H1 (cell line): Measurements from ENCODE around the gene ENO2. TPM values are rescaled to one million over a fixed set of nuclear protein-coding genes. Genes with fewer than 3 reads are reported as not detected.

Experiments used
- CTCF ChIA-PET: fragments of 300-600 bp; sonication (Branson Sonifier 250); formaldehyde crosslinking; loops from one replicate; lab custom pipeline; 2021; ENCODE audit not compliant: partially characterized antibody; lab: Charles Lee
- POLR2A ChIA-PET: fragments of 300-600 bp; sonication (Branson Sonifier 250); formaldehyde crosslinking; loops from one replicate; lab custom pipeline; 2021; ENCODE audit warnings: inconsistent platforms; ENCODE audit not compliant: partially characterized antibody; lab: Charles Lee
- DNase-seq, 2 experiments: peaks; one replicate each; pipeline versions ENCODE4 v3.0.0 to v3.0.0-alpha.2; 2010 to 2022; ENCODE audit warnings: low spot score in 2 of 2, low read depth in 1 of 2, mixed read lengths in 1 of 2
- FAIRE-seq: peaks from 2 replicates; lab custom pipeline; 2011; peaks lifted over from hg19 to GRCh38; lab: Jason Lieb, UNC
- H2AFZ ChIP-seq: 2 replicates; pipeline ENCODE4 v1.8.1; 2012; ENCODE audit warnings: low read length, inconsistent platforms
- H2AK5ac ChIP-seq: 2 replicates; pipeline ENCODE4 v1.6.1; 2013; ENCODE audit warnings: low read depth, low read length
- H2BK120ac ChIP-seq: replicated peaks from 2 replicates; pipeline ENCODE3; 2013; ENCODE audit warnings: low read depth, low read length, inconsistent platforms
- H2BK12ac ChIP-seq: 2 replicates; pipeline ENCODE4 v1.6.1; 2013; ENCODE audit warnings: low read depth, low read length
- H2BK15ac ChIP-seq: 2 replicates; pipeline ENCODE4 v1.6.1; 2013; ENCODE audit warnings: low read length
- H2BK20ac ChIP-seq: 2 replicates; pipeline ENCODE4 v1.6.1; 2013; ENCODE audit warnings: low read length
- H2BK5ac ChIP-seq: 2 replicates; pipeline ENCODE4 v1.6.1; 2013; ENCODE audit warnings: low read depth, low read length
- H3K14ac ChIP-seq: 2 replicates; pipeline ENCODE4 v1.6.1; 2013; ENCODE audit warnings: inconsistent platforms; ENCODE audit not compliant: insufficient read length
- H3K18ac ChIP-seq: 2 replicates; pipeline ENCODE4 v1.6.1; 2013; ENCODE audit warnings: low read length; ENCODE audit errors: extremely low read depth
- H3K23ac ChIP-seq: 2 replicates; pipeline ENCODE4 v1.6.1; 2013; ENCODE audit warnings: inconsistent platforms; ENCODE audit not compliant: insufficient read length
- H3K23me2 ChIP-seq: 2 replicates; pipeline ENCODE4 v1.6.1; 2013; ENCODE audit warnings: low read depth, low read length
- H3K27ac ChIP-seq: 2 replicates; pipeline ENCODE4 v1.6.1; 2011; ENCODE audit warnings: low read depth, low read length, inconsistent platforms
- H3K27me3 ChIP-seq, 4 experiments: replicated peaks in 1 of 4; 1 replicate in 1 of 4; 2 replicates in 3 of 4; pipeline versions ENCODE4 v1.6.1 to v1.8.1; 2011 to 2013; ENCODE audit warnings: low read length in 3 of 4, mild to moderate bottlenecking in 3 of 4, inconsistent platforms in 2 of 4, mixed read lengths in 2 of 4, moderate library complexity in 1 of 4; ENCODE audit not compliant: control insufficient read depth in 3 of 4, insufficient read depth in 3 of 4; ENCODE audit errors: extremely low read depth in 1 of 4
- H3K36me3 ChIP-seq, 4 experiments: 2 replicates each; pipeline versions ENCODE4 v1.6.1 to v1.8.1; 2011 to 2013; ENCODE audit warnings: mild to moderate bottlenecking in 4 of 4, low read length in 3 of 4, moderate library complexity in 2 of 4, control low read depth in 1 of 4, inconsistent platforms in 1 of 4; ENCODE audit not compliant: insufficient read depth in 4 of 4, control insufficient read depth in 2 of 4
- H3K4ac ChIP-seq: replicated peaks from 2 replicates; pipeline ENCODE3; 2013; ENCODE audit warnings: low read length, low read depth, mixed read lengths, inconsistent platforms; ENCODE audit not compliant: insufficient read length
- H3K4me1 ChIP-seq, 4 experiments: replicated peaks in 1 of 4; 1 replicate in 1 of 4; 2 replicates in 3 of 4; pipeline versions ENCODE4 v1.6.1 to v1.8.1; 2011 to 2013; ENCODE audit warnings: low read length in 3 of 4, inconsistent platforms in 2 of 4, mixed read lengths in 1 of 4; ENCODE audit not compliant: insufficient read depth in 4 of 4, control insufficient read depth in 3 of 4
- H3K4me2 ChIP-seq, 2 experiments: 2 replicates each; pipeline versions ENCODE4 v1.6.1 to v1.8.1; 2011 to 2013; ENCODE audit warnings: low read depth in 2 of 2, low read length in 2 of 2, control low read depth in 1 of 2, inconsistent platforms in 1 of 2, mild to moderate bottlenecking in 1 of 2; ENCODE audit not compliant: insufficient read depth in 1 of 2
- H3K4me3 ChIP-seq, 4 experiments: fragments of 200-600, 300-600 bp in 1 of 4; sonication (generic), shearing (Covaris generic), sonication (Bioruptor Twin) in 1 of 4; 2 replicates each; pipeline versions ENCODE4 v1.5.1 to v1.8.1; 2011 to 2016; ENCODE audit warnings: low read length in 4 of 4, low read depth in 3 of 4, control low read depth in 2 of 4, inconsistent platforms in 2 of 4, mild to moderate bottlenecking in 2 of 4, mixed read lengths in 1 of 4, moderate library complexity in 1 of 4; ENCODE audit not compliant: insufficient read depth in 2 of 4; ENCODE audit errors: extremely low read depth in 1 of 4
- H3K56ac ChIP-seq: replicated peaks from 2 replicates; pipeline ENCODE3; 2013; ENCODE audit warnings: low read depth, mild to moderate bottlenecking, mixed read lengths, low read length, inconsistent platforms; ENCODE audit not compliant: insufficient read length
- H3K79me1 ChIP-seq: 2 replicates; pipeline ENCODE4 v1.6.1; 2013; ENCODE audit warnings: low read depth, low read length, control low read depth
- H3K79me2 ChIP-seq, 2 experiments: 2 replicates each; pipeline versions ENCODE4 v1.6.1 to v1.8.1; 2012 to 2013; ENCODE audit warnings: low read length in 2 of 2, mild to moderate bottlenecking in 2 of 2, inconsistent platforms in 1 of 2; ENCODE audit not compliant: insufficient read depth in 2 of 2, control insufficient read depth in 1 of 2
- H3K9ac ChIP-seq, 4 experiments: replicated peaks in 1 of 4; 1 replicate in 1 of 4; 2 replicates in 3 of 4; pipeline versions ENCODE4 v1.6.1 to v1.8.1; 2011 to 2013; ENCODE audit warnings: low read depth in 3 of 4, low read length in 3 of 4, control low read depth in 2 of 4, mild to moderate bottlenecking in 2 of 4, moderate library complexity in 2 of 4, inconsistent platforms in 1 of 4; ENCODE audit errors: extremely low read depth in 1 of 4
- H3K9me3 ChIP-seq, 2 experiments: 2 replicates each; pipeline versions ENCODE4 v1.6.1 to v1.8.1; 2012 to 2013; ENCODE audit warnings: mild to moderate bottlenecking in 2 of 2, moderate library complexity in 2 of 2, control low read depth in 1 of 2, inconsistent platforms in 1 of 2, low read depth in 1 of 2, low read length in 1 of 2, mixed read lengths in 1 of 2; ENCODE audit not compliant: insufficient read depth in 2 of 2
- H4K20me1 ChIP-seq, 2 experiments: replicated peaks in 1 of 2; 2 replicates each; pipeline versions ENCODE3 to v1.8.1; 2011 to 2013; ENCODE audit warnings: inconsistent platforms in 2 of 2, low read length in 2 of 2, mild to moderate bottlenecking in 1 of 2; ENCODE audit not compliant: insufficient read depth in 2 of 2, control insufficient read depth in 1 of 2
- H4K5ac ChIP-seq: 2 replicates; pipeline ENCODE4 v1.6.1; 2013; ENCODE audit warnings: low read length, low read depth, mixed read lengths, inconsistent platforms; ENCODE audit not compliant: insufficient read length
- H4K8ac ChIP-seq: 2 replicates; pipeline ENCODE4 v1.8.0; 2013; ENCODE audit warnings: mild to moderate bottlenecking, moderate library complexity, low read length, inconsistent platforms; ENCODE audit not compliant: insufficient read depth; ENCODE audit errors: extremely low read depth
- H4K91ac ChIP-seq: replicated peaks from 2 replicates; pipeline ENCODE3; 2013; ENCODE audit warnings: low read length, mixed read lengths, inconsistent platforms; ENCODE audit not compliant: insufficient read length
- BCL11A ChIP-seq, 2 experiments: IDR thresholded peaks; one replicate each; pipeline ENCODE4 v1.6.1; 2011; ENCODE audit warnings: low read depth in 2 of 2, low read length in 2 of 2, mild to moderate bottlenecking in 2 of 2
- CEBPB ChIP-seq: IDR thresholded peaks from 2 replicates; pipeline ENCODE4 v1.6.1; 2012; ENCODE audit warnings: low read depth, low read length
- EGR1 ChIP-seq: IDR thresholded peaks from 2 replicates; pipeline ENCODE4 v1.6.1; 2011; ENCODE audit warnings: low read depth, low read length, borderline replicate concordance
- EP300 ChIP-seq, 2 experiments: IDR thresholded peaks; 1 replicate in 1 of 2; 2 replicates in 1 of 2; pipeline ENCODE4 v1.6.1; 2011 to 2012; ENCODE audit warnings: low read depth in 2 of 2, low read length in 2 of 2, mild to moderate bottlenecking in 2 of 2, borderline replicate concordance in 1 of 2, inconsistent platforms in 1 of 2, moderate library complexity in 1 of 2
- GABPA ChIP-seq: IDR thresholded peaks from 2 replicates; pipeline ENCODE4 v1.6.1; 2011; ENCODE audit warnings: mild to moderate bottlenecking, low read length, moderate library complexity, borderline replicate concordance; ENCODE audit not compliant: insufficient read depth
- JUN ChIP-seq: IDR thresholded peaks from 2 replicates; pipeline ENCODE4 v1.6.1; 2011; ENCODE audit warnings: low read depth, mild to moderate bottlenecking, improper control_type of control experiment, low read length
- KDM4A ChIP-seq: IDR thresholded peaks from one replicate; pipeline ENCODE4 v1.7.1; 2012; ENCODE audit warnings: low read depth, mild to moderate bottlenecking, moderate library complexity, low read length, inconsistent platforms; ENCODE audit not compliant: severe bottlenecking
- KDM5A ChIP-seq: fragments of 200-600 bp; IDR thresholded peaks from 2 replicates; pipeline ENCODE4 v1.7.1; 2012; ENCODE audit warnings: mild to moderate bottlenecking, low read length, inconsistent platforms, mixed read lengths
- SUZ12 ChIP-seq: fragments of 200-600 bp; sonication (generic); IDR thresholded peaks from 2 replicates; pipeline ENCODE4 v1.6.1; 2012; ENCODE audit warnings: mild to moderate bottlenecking, inconsistent platforms, low read length, moderate library complexity, mixed read lengths
- TAF1 ChIP-seq: IDR thresholded peaks from 2 replicates; pipeline ENCODE4 v1.6.1; 2011; ENCODE audit warnings: mild to moderate bottlenecking, low read depth, low read length
- WGBS, 2 experiments: shearing (Covaris generic) in 1 of 2; methylation state at CpG; one replicate each; pipeline versions ENCODE4 v1.1.6 to v1.1.7; 2013 to 2015; ENCODE audit warnings: low lambda C conversion rate in 2 of 2, mixed read lengths in 2 of 2, inconsistent platforms in 1 of 2, low coverage in 1 of 2, missing lambda C conversion rate in 1 of 2; ENCODE audit not compliant: insufficient replicate concordance in 2 of 2, insufficient coverage in 1 of 2, insufficient read length in 1 of 2; ENCODE audit errors: extremely low coverage in 1 of 2, missing lambda C conversion rate in 1 of 2; 5-methylcytosine and 5-hydroxymethylcytosine counted together
- polyA plus RNA-seq, 7 experiments: library from polyadenylated mRNA; depleted of rRNA in 3 of 7; stranded (reverse) in 5 of 7; unstranded in 2 of 7; fragments of >200 nt in 5 of 7; fragments of 200-250 nt in 2 of 7; gene quantifications; 1 replicate in 5 of 7; 2 replicates in 1 of 7; 4 replicates in 1 of 7; pipeline versions ENCODE4 v1.2.1 to v1.2.3, GENCODE V29; 2011 to 2013; ENCODE audit warnings: missing spikeins in 2 of 7, mixed read lengths in 2 of 7
- total RNA-seq: library from RNA; stranded (reverse); fragmentation: NEBNext Ultra II Directional; extraction: Animal tissue kit (Norgen Biotek cat#: 25700); gene quantifications from 2 replicates; pipeline ENCODE4 v1.2.1, GENCODE V29; 2021

ENO2 gene
- total and polyA plus RNA-seq, 2 of the 8 experiments (the other 6 are each of a cell fraction or from before 2014, with no cell fraction given) = 92.4 to 102 TPM

DNA sequence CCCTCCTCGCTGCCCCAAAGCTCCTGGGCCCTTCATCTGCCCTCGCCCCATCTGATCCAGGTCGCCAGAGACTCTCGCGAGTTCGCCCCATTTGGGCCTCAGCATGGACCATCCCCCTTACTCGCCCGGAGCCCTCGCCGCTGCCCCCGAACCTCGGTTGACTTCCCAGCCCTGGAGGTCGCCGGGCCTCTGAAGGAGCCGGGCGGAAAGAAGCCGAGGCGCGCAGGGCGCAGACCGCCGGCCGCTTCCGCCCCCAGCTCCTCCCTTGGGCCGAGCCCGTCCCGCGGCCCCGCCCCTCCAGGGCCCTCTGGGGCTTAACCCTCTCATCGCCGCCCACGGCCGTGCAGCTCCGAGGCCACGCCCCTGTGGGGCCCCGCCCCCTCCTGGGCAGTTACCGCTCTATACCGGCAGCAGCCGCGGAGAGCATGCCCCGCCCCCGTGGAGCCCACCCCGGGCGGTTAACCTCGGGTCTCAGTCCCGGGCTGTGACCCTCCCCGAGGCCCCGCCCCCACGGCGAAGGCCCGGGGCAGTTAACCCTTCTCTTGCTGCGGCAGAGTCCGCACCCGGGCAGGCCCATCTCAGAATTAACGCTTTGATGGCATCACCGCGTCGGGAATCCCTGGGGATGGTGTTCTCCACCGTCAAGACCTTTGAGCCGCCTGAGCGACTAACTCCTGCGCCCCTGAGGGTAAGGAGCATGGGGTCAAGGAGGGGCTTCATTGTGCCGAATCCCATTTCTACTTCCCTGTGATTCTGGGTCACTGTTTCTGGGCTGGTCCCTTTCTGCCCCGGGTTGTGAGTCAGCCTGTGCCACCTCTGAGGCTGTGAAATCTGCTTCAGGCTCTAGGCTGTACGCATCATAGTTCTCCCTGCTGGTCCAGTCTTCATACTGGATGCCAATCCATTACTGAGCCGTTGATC, 41.0 kb upstream of the ENO2 start, which contains the start of gene SPSB2:
Gene SPSB2, minus strand, starts transcription at position 210 of the 921 bp plus-strand sequence. CDS start 402 bp downstream, outside the sequence.
- no peak for FAIRE-seq
- H3K27me3 ChIP-seq = no peaks in the 10 kb centered on the region
- TF ChIP-seq JUN (no peak), CEBPB (no peak), SUZ12 (no peak), EGR1 (peak; percentile 76; the same call in 1 of the 2 replicates), KDM4A (peak; percentile 58), KDM5A (no peak), EP300 (IDR thresholded peaks at IDR 0.05; ENCODE audit: borderline replicate concordance in 1 of 2, low read depth in 2 of 2, low read length in 2 of 2) (peak in 1 of 2 experiments; percentile 52; a peak in 1 of 3 replicates), TAF1 (peak; percentile 67), GABPA (no peak), BCL11A (IDR thresholded peaks at IDR 0.05; ENCODE audit: low read depth in 2 of 2, low read length in 2 of 2) (peak in 1 of 2 experiments; percentile 36)

More for the DNA sequence above, 41.0 kb upstream of the ENO2 start, which contains the start of gene SPSB2:
- Histone ChIP-seq H3K9me3 (no peaks in the 10 kb centered on the region), H3K4ac (peak within 1 kb of the TSS; percentile 58), H3K23ac (no peak within 1 kb of the TSS), H3K79me1 (0 out of 2 replicates have a peak, but pooled peaks cover 7% of the 10 kb centered on the region), H3K23me2 (peaks cover 13% of the 10 kb centered on the region), H2AK5ac (no peak within 1 kb of the TSS), H2BK5ac (peak within 1 kb of the TSS; percentile 83), H4K8ac (peak within 1 kb of the TSS; percentile 45; the same call in 1 of the 2 replicates), H4K20me1 (peaks cover 22 to 26% of the 10 kb centered on the region in 2 experiments), H3K4me2 (peak within 1 kb of the TSS; percentile 85 to 89), H2BK20ac (no peak within 1 kb of the TSS), H4K5ac (peak within 1 kb of the TSS; percentile 80), H3K56ac (peak within 1 kb of the TSS; percentile 87), H4K91ac (peak within 1 kb of the TSS; percentile 22), H3K79me2 (peaks cover 0 to 16% of the 10 kb centered on the region in 2 experiments; a peak in 2 of 4 replicates), H3K27ac (peak within 1 kb of the TSS; percentile 61), H2BK12ac (0 out of 2 replicates have a peak within 1 kb of the TSS, but pooled peaks have one; percentile 17), H3K9ac (peak within 1 kb of the TSS; percentile 74 to 78 (median 76); a peak in 6 of 7 replicates), H3K36me3 (peaks cover 8 to 31% (median 13%) of the 10 kb centered on the region in 4 experiments), H3K4me3 (peak within 1 kb of the TSS; percentile 82 to 95 (median 87)), H3K18ac (peak within 1 kb of the TSS; percentile 98), H3K14ac (no peak within 1 kb of the TSS), H2BK15ac (0 out of 2 replicates have a peak within 1 kb of the TSS, but pooled peaks have one; percentile 6), H2AFZ (peak within 1 kb of the TSS; percentile 83; the same call in 1 of the 2 replicates), H3K4me1 (peaks cover 2 to 33% (median 14%) of the 10 kb centered on the region in 4 experiments), H2BK120ac (peak within 1 kb of the TSS; percentile 83)
- CTCF ChIA-PET = interaction anchor here (0.6 to 10.4 kb wide), 33 partner anchors 9 to 245 kb away, joined by 3 to 216 read pairs (median 8); partner anchors contain the start of genes C12orf57, CDCA3, ENO2 and MLF2
- DNase-seq = peak; percentile 99 to 100
- POLR2A ChIA-PET = interaction anchor here (0.8 to 18.9 kb wide), 23 partner anchors 10 to 380 kb away, joined by 3 to 588 read pairs (median 5); partner anchors contain the start of genes ATN1, C12orf57, CDCA3 and EMG1
- 4% methylated on average over 29 of the region's 66 CpGs; no CpG with 5 or more reads in 1 of the 2 experiments for WGBS, 2 experiments
